Measurements from ENCODE around the gene UFD1.

GRCh38 chr22:19488884-19489843 lies 10.2 kb upstream of the UFD1 start:
- TF ChIP-seq, protein P1, sequence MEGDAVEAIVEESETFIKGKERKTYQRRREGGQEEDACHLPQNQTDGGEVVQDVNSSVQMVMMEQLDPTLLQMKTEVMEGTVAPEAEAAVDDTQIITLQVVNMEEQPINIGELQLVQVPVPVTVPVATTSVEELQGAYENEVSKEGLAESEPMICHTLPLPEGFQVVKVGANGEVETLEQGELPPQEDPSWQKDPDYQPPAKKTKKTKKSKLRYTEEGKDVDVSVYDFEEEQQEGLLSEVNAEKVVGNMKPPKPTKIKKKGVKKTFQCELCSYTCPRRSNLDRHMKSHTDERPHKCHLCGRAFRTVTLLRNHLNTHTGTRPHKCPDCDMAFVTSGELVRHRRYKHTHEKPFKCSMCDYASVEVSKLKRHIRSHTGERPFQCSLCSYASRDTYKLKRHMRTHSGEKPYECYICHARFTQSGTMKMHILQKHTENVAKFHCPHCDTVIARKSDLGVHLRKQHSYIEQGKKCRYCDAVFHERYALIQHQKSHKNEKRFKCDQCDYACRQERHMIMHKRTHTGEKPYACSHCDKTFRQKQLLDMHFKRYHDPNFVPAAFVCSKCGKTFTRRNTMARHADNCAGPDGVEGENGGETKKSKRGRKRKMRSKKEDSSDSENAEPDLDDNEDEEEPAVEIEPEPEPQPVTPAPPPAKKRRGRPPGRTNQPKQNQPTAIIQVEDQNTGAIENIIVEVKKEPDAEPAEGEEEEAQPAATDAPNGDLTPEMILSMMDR (IDR thresholded peaks at IDR 0.05) = no peak
- TF ChIP-seq POLR2A (IDR thresholded peaks at IDR 0.05) = no peak

Measured in esophagus squamous epithelium (tissue), 4 donors.